HepG2 (cell line): ENCODE results near the gene CDIP1. TPM values are rescaled to one million over a fixed set of nuclear protein-coding genes. Genes with fewer than 3 reads are reported as not detected.
A peak's percentile ranks its signal among the peaks of the same experiment; 100 is the strongest.

ENCODE experiments used
- ATAC-seq: fragments of 200-7000 bp; cut with Tn5 transposase; 3 replicates; pipeline ENCODE4 v1.9.1; 2020; ENCODE audit warnings: mild to moderate bottlenecking, moderate library complexity
- BruUV-seq: library from RNA; stranded (reverse); fragments of 400-500 nt; replicated peaks from 2 replicates; lab custom pipeline; 2021; lab: Mats Ljungman, UMichigan
- CTCF ChIA-PET: fragments of 300-600 bp; formaldehyde crosslinking; extraction: SDS; loops from one replicate; lab custom pipeline; 2021; ENCODE audit warnings: low total read pairs, inconsistent platforms, low intra/inter-chr PET ratio; lab: Yijun Ruan, JAX
- POLR2A ChIA-PET: fragments of 350-600 bp; sonication (Branson Sonifier 250); formaldehyde crosslinking; loops from one replicate; lab custom pipeline; 2020; ENCODE audit warnings: antibody characterized with exemption, inconsistent platforms; lab: Yijun Ruan, JAX
- DNase-seq: peaks from one replicate; pipeline ENCODE4 v3.0.0-alpha.2; 2015; ENCODE audit warnings: low spot score
- FAIRE-seq: peaks from 3 replicates; lab custom pipeline; 2011; peaks lifted over from hg19 to GRCh38; lab: Jason Lieb, UNC
- H2AFZ ChIP-seq: one replicate; pipeline ENCODE4 v1.6.1; 2011; ENCODE audit warnings: low read length, inconsistent platforms
- H3K27ac ChIP-seq: fragments of 300-600 bp; 3 replicates; pipeline ENCODE4 v1.8.0; 2011; ENCODE audit warnings: mixed run types, mild to moderate bottlenecking, mixed read lengths, low read length, inconsistent platforms; ENCODE audit not compliant: insufficient read depth; ENCODE audit errors: extremely low read length
- H3K27me3 ChIP-seq, 2 experiments: fragments of 200-600 bp in 1 of 2; 2 replicates in 1 of 2; 3 replicates in 1 of 2; pipeline versions ENCODE4 v1.6.0 to v1.8.0; 2011; ENCODE audit warnings: low read length in 2 of 2, mild to moderate bottlenecking in 2 of 2, moderate library complexity in 2 of 2, inconsistent platforms in 1 of 2; ENCODE audit not compliant: insufficient read depth in 2 of 2, control insufficient read depth in 1 of 2
- H3K36me3 ChIP-seq, 2 experiments: fragments of 200-600 bp in 1 of 2; replicated peaks in 1 of 2; 2 replicates in 1 of 2; 3 replicates in 1 of 2; pipeline versions ENCODE4 v1.5.1 to v1.8.0; 2011; ENCODE audit warnings: low read length in 2 of 2, inconsistent platforms in 1 of 2; ENCODE audit not compliant: insufficient read depth in 2 of 2, control insufficient read depth in 1 of 2
- H3K4me1 ChIP-seq: 2 replicates; pipeline ENCODE4 v1.5.1; 2012; ENCODE audit warnings: low read length, inconsistent platforms; ENCODE audit not compliant: insufficient read depth
- H3K4me2 ChIP-seq: 2 replicates; pipeline ENCODE4 v1.6.0; 2011; ENCODE audit warnings: low read depth, low read length, inconsistent platforms
- H3K4me3 ChIP-seq, 3 experiments: fragments of 200-600 bp in 1 of 3; sonication (generic), shearing (Covaris generic) in 1 of 3; replicated peaks in 1 of 3; 2 replicates each; pipeline ENCODE4 v1.5.1; 2011 to 2016; ENCODE audit warnings: low read length in 3 of 3, inconsistent platforms in 2 of 3, low read depth in 2 of 3, mild to moderate bottlenecking in 2 of 3, control low read depth in 1 of 3, mixed read lengths in 1 of 3; ENCODE audit not compliant: insufficient read depth in 1 of 3
- H3K79me2 ChIP-seq: one replicate; pipeline ENCODE4 v1.6.1; 2011; ENCODE audit warnings: low read length, inconsistent platforms; ENCODE audit not compliant: insufficient read depth
- H3K9ac ChIP-seq: 2 replicates; pipeline ENCODE4 v1.6.0; 2011; ENCODE audit warnings: mild to moderate bottlenecking, low read depth, low read length, inconsistent platforms; ENCODE audit not compliant: insufficient read depth
- H3K9me3 ChIP-seq: 2 replicates; pipeline ENCODE4 v1.5.1; 2012; ENCODE audit warnings: mild to moderate bottlenecking, low read length
- H4K20me1 ChIP-seq: 2 replicates; pipeline ENCODE4 v1.6.0; 2011; ENCODE audit warnings: inconsistent platforms, mild to moderate bottlenecking, low read length, moderate library complexity; ENCODE audit not compliant: insufficient read depth
- ARNT ChIP-seq: fragments of 450-650 bp; IDR thresholded peaks from 2 replicates; pipeline ENCODE4 v1.6.1; 2017
- ELF4 ChIP-seq: sonication (generic); formaldehyde crosslinking; IDR thresholded peaks from 2 replicates; pipeline ENCODE4 v1.5.0; 2020; ENCODE audit warnings: missing genetic modification reagents, mild to moderate bottlenecking, moderate library complexity, borderline replicate concordance
- IRX3 ChIP-seq: sonication (generic); formaldehyde crosslinking; IDR thresholded peaks from 2 replicates; pipeline ENCODE4 v1.8.1; 2023; ENCODE audit warnings: mild to moderate bottlenecking, low read depth, missing genetic modification reagents, borderline replicate concordance
- RARA ChIP-seq: IDR thresholded peaks from 2 replicates; pipeline ENCODE4 v1.6.1; 2016; ENCODE audit warnings: missing genetic modification reagents, missing compliant biosample characterization
- ZMYM4 ChIP-seq: sonication (generic); formaldehyde crosslinking; IDR thresholded peaks from 2 replicates; pipeline ENCODE4 v1.8.1; 2023; ENCODE audit warnings: mild to moderate bottlenecking, missing genetic modification reagents
- ZNF263 ChIP-seq: sonication (generic); formaldehyde crosslinking; IDR thresholded peaks from 2 replicates; pipeline ENCODE4 v1.4.0; 2020; ENCODE audit warnings: missing genetic modification reagents
- ZNF512 ChIP-seq: sonication (generic); formaldehyde crosslinking; IDR thresholded peaks from 2 replicates; pipeline ENCODE4 v1.4.0; 2020; ENCODE audit warnings: mild to moderate bottlenecking, missing genetic modification reagents
- ZNF687 ChIP-seq: sonication (generic); formaldehyde crosslinking; IDR thresholded peaks from 2 replicates; pipeline ENCODE4 v1.5.1; 2020; ENCODE audit warnings: mild to moderate bottlenecking, missing genetic modification reagents, moderate library complexity
- WGBS: methylation state at CpG from one replicate; pipeline ENCODE4 v1.1.6; 2017; ENCODE audit warnings: low lambda C conversion rate; 5-methylcytosine and 5-hydroxymethylcytosine counted together
- in situ Hi-C: cut with HindIII; loops from 2 replicates; pipeline ENCODE4 v1.10.0; 2017; ENCODE audit warnings: low pct_unique_long_range_greater_than_20kb; ENCODE audit not compliant: extremely low pct_ligation_motif_present
- intact Hi-C: fragments of 100-400 bp; cut with micrococcal nuclease; formaldehyde crosslinking; loops from one replicate; pipeline ENCODE4 v1.10.0; 2022; ENCODE audit not compliant: unreplicated experiment
- polyA plus RNA-seq, 8 experiments: library from polyadenylated mRNA; depleted of rRNA in 3 of 8; stranded (reverse) in 7 of 8; unstranded in 1 of 8; fragments of >200 nt; fragmentation: Illumina TruSeq in 4 of 8; extraction: Trizol in 4 of 8; gene quantifications; 2 replicates each; pipeline versions ENCODE4 v1.2.1 to v1.2.3, GENCODE V29; 2011 to 2016; ENCODE audit warnings: low read depth in 4 of 8, missing spikeins in 1 of 8, mixed read lengths in 1 of 8; ENCODE audit not compliant: insufficient read depth in 1 of 8
- total RNA-seq, 5 experiments: library from RNA; depleted of rRNA; stranded (reverse); fragments of >200 nt; fragmentation: Illumina TruSeq; extraction: Trizol; gene quantifications; 2 replicates each; pipeline ENCODE4 v1.2.3, GENCODE V29; 2016; ENCODE audit warnings: low read depth in 1 of 5

The CDIP1 gene
- total and polyA plus RNA-seq, 2 of the 13 experiments (the other 11 are each of a cell fraction or from before 2014, with no cell fraction given) = 31.2 to 56.7 TPM

GRCh38 chr16:4468972-4469371 lies 69.6 kb downstream of the CDIP1 start:
- ChIA-PET POLR2A (interaction anchor here (0.7 to 10.7 kb wide), 4 partner anchors 8 to 43 kb away, joined by 3 to 175 read pairs (median 3); no protein-coding TSS in a partner anchor), CTCF (no interaction called here)
- Histone ChIP-seq H3K27me3 (no peaks in the 10 kb centered on the region), H3K4me1 (peaks cover 31% of the 10 kb centered on the region), H3K9me3 (no peaks in the 10 kb centered on the region), H3K4me2 (no peak overlapping the region), H3K36me3 (peaks cover 0 to 12% of the 10 kb centered on the region in 2 experiments; a peak in 2 of 5 replicates), H3K79me2 (peaks cover 4% of the 10 kb centered on the region), H3K4me3 (no peak overlapping the region), H3K9ac (no peak overlapping the region), H4K20me1 (no peaks in the 10 kb centered on the region), H3K27ac (no peak overlapping the region), H2AFZ (no peak overlapping the region)
- FAIRE-seq = no peak
- no peak for TF ChIP-seq ELF4
- no peak for TF ChIP-seq IRX3 (CRISPR knock-in tag)
- no peak for TF ChIP-seq ZNF512
- TF ChIP-seq RARA (CRISPR knock-in tag) = no peak
- no peak for TF ChIP-seq ZMYM4
- TF ChIP-seq ZNF263 = peak; percentile 90
- TF ChIP-seq ARNT = no peak
- 0 out of 2 replicates have a peak, but pooled peaks have one; percentile 20 for TF ChIP-seq ZNF687 (CRISPR knock-in tag)
- BruUV-seq = no TSS peak
- ATAC-seq = peak; percentile 73
- WGBS = 73% methylated on average over 8 of the region's 10 CpGs
- no peak for DNase-seq
- in situ Hi-C loops = no loop called here
- intact Hi-C loops = no loop called here
